PC-3 (cell line): ENCODE measurements around the gene CTU1. TPM values are rescaled to one million over a fixed set of nuclear protein-coding genes. Genes with fewer than 3 reads are reported as not detected.

ENCODE experiments used
- ATAC-seq: fragments of 200-7000 bp; cut with Tn5 transposase; 2 replicates; pipeline ENCODE4 v1.9.1; 2020; ENCODE audit warnings: mild to moderate bottlenecking, moderate library complexity
- BruUV-seq: library from RNA; stranded (reverse); fragments of 400-500 nt; replicated peaks from 2 replicates; lab custom pipeline; 2021; lab: Mats Ljungman, UMichigan
- CTCF ChIA-PET: fragments of 300-600 bp; sonication (Branson Sonifier 250); formaldehyde crosslinking; loops from one replicate; lab custom pipeline; 2022; ENCODE audit warnings: antibody characterized with exemption; lab: Charles Lee
- POLR2A ChIA-PET: fragments of 300-600 bp; sonication (Branson Sonifier 250); formaldehyde crosslinking; loops from one replicate; lab custom pipeline; 2022; ENCODE audit warnings: antibody characterized with exemption; ENCODE audit not compliant: unreplicated experiment; lab: Charles Lee
- DNase-seq: peaks from one replicate; pipeline ENCODE4 v3.0.0-alpha.2; 2015
- H2AFZ ChIP-seq: fragments of 300-600 bp; sonication (generic); 2 replicates; pipeline ENCODE4 v1.6.0; 2016; ENCODE audit warnings: antibody characterized with exemption, low read length
- H3F3A ChIP-seq: fragments of 300-600 bp; sonication (generic); one replicate; pipeline ENCODE4 v1.6.0; 2017; ENCODE audit warnings: antibody characterized with exemption, low read length, control low read depth, mild to moderate bottlenecking; ENCODE audit not compliant: unreplicated experiment
- H3K27ac ChIP-seq: fragments of 300-600 bp; sonication (generic); 2 replicates; pipeline ENCODE4 v1.5.1; 2016; ENCODE audit warnings: mild to moderate bottlenecking, low read length
- H3K27me3 ChIP-seq: fragments of 300-600 bp; sonication (generic); 2 replicates; pipeline ENCODE4 v1.6.1; 2016; ENCODE audit warnings: low read length, mixed read lengths
- H3K36me3 ChIP-seq: fragments of 300-600 bp; sonication (generic); 2 replicates; pipeline ENCODE4 v1.6.1; 2016; ENCODE audit warnings: low read depth, mixed run types, low read length, mixed read lengths
- H3K4me1 ChIP-seq: fragments of 300-600 bp; sonication (generic); 2 replicates; pipeline ENCODE4 v1.5.1; 2016; ENCODE audit warnings: low read length; ENCODE audit not compliant: insufficient read depth
- H3K4me2 ChIP-seq: fragments of 300-600 bp; sonication (generic); 2 replicates; pipeline ENCODE4 v1.6.0; 2016; ENCODE audit warnings: low read length
- H3K4me3 ChIP-seq: fragments of 300-600 bp; sonication (generic); 2 replicates; pipeline ENCODE4 v1.5.1; 2016; ENCODE audit warnings: mild to moderate bottlenecking, low read length, mixed read lengths
- H3K79me2 ChIP-seq: fragments of 300-600 bp; sonication (generic); 2 replicates; pipeline ENCODE4 v1.6.1; 2017; ENCODE audit warnings: low read length, mixed read lengths
- H3K9ac ChIP-seq: fragments of 300-600 bp; sonication (generic); 2 replicates; pipeline ENCODE4 v1.6.0; 2016; ENCODE audit warnings: mild to moderate bottlenecking, low read length
- H3K9me2 ChIP-seq: fragments of 300-600 bp; sonication (generic); replicated peaks from 2 replicates; pipeline ENCODE4 v1.6.1; 2016; ENCODE audit warnings: mixed run types, low read length, mixed read lengths
- H3K9me3 ChIP-seq: fragments of 300-600 bp; sonication (generic); 2 replicates; pipeline ENCODE4 v1.6.1; 2016; ENCODE audit warnings: low read length, mixed read lengths
- H4K20me1 ChIP-seq: fragments of 300-600 bp; sonication (generic); 2 replicates; pipeline ENCODE4 v1.6.1; 2016; ENCODE audit warnings: low read length, mixed read lengths
- CTCF ChIP-seq: fragments of 300-600 bp; sonication (generic); conservative IDR thresholded peaks from 2 replicates; pipeline ENCODE4 v1.5.1; 2017; ENCODE audit warnings: antibody characterized with exemption, low read depth, mild to moderate bottlenecking, low read length
- EZH2 ChIP-seq: fragments of 300-600 bp; sonication (generic); IDR thresholded peaks from one replicate; pipeline ENCODE4 v1.6.1; 2017; ENCODE audit warnings: antibody characterized with exemption, mild to moderate bottlenecking, low read length; ENCODE audit not compliant: unreplicated experiment
- EZH2phosphoT487 ChIP-seq: fragments of 300-600 bp; sonication (generic); IDR thresholded peaks from 2 replicates; pipeline ENCODE4 v1.6.1; 2018; ENCODE audit warnings: mild to moderate bottlenecking, antibody characterized with exemption, low read length, borderline replicate concordance
- intact Hi-C: fragments of 100-400 bp; cut with micrococcal nuclease; formaldehyde crosslinking; loops from 2 replicates; pipeline ENCODE4 v1.9.0; 2023
- total RNA-seq: library from RNA; depleted of rRNA; stranded (reverse); fragments of >200 nt; gene quantifications from 2 replicates; pipeline ENCODE4 v1.2.3, GENCODE V29; 2014

The CTU1 gene
- total RNA-seq, 1 experiment from 2014 or later = 29.0 TPM

DNA sequence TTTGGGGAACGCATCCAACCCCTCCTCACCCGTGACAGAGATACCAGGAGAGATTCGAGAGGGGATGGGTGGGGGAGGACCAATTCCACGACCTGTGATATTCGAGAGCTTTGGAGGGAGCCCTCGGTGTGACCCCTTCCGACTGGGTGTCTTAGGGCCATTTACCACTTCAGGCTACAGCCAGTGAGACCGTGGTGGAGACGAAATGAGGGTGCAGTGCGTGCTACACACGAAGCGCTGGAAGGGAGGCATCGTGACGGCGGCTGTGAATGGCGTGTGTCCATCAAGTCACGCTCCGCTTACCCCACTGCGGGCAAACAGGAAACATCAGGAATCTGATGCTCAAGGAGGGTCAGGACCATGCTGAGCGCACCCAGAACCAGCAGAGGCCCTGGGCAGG is 10.4 kb downstream of the CTU1 start:
- H3K4me3 ChIP-seq = no peak overlapping the region
- peaks cover 23% of the 10 kb centered on the region; the same call in 1 of the 2 replicates for H3K79me2 ChIP-seq
- intact Hi-C loops = loop anchor here (1.0 kb wide), 1 partner anchor 168 kb away; no protein-coding TSS in a partner anchor
- peaks cover 9% of the 10 kb centered on the region for H4K20me1 ChIP-seq
- no peak for DNase-seq
- H3K9me2 ChIP-seq = no peaks in the 10 kb centered on the region
- no peak overlapping the region for H3K4me2 ChIP-seq
- ChIA-PET CTCF (no interaction called here), POLR2A (no interaction called here)
- no peaks in the 10 kb centered on the region for H3K27me3 ChIP-seq
- ATAC-seq = no peak
- H3K36me3 ChIP-seq = peaks cover 9% of the 10 kb centered on the region; the same call in 1 of the 2 replicates
- no peak overlapping the region for H3K9ac ChIP-seq
- H3K4me1 ChIP-seq = peaks cover 23% of the 10 kb centered on the region
- no peak overlapping the region for H3K27ac ChIP-seq
- peaks cover 4% of the 10 kb centered on the region for H3F3A ChIP-seq
- H2AFZ ChIP-seq = no peak overlapping the region
- H3K9me3 ChIP-seq = no peaks in the 10 kb centered on the region
- no TSS peak for BruUV-seq
- no peak for TF ChIP-seq EZH2phosphoT487

DNA sequence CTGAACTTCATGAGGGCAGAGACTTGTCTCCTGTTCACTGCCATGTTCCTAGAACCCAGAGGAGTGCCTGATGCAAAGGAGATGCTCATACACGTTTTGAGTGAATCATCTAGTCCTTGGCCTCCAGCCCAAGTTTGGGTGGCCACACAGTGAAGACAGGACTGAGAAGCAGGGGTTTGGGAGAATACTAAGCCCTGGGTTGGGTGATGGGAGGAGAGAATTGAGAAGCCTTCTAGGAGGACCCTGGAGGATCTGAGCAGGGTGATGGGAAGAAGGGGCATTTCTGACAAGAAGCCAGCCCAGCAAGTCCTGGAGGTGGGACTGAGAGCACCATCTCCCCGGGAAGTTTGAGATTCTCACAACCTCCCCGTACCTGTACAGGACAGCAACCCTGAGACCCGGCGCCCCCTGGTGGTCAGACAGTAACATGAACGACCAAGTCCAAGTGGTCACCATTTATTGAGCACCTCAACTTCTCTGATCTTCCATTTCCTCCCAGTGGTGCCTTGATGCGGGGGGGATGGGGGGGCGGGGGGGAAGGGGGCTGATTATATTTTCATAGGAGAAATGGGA is 11.0 kb downstream of the CTU1 start:
- no TSS peak for BruUV-seq
- ChIA-PET CTCF (interaction anchor here (0.6 to 6.0 kb wide), 4 partner anchors 55 to 175 kb away, joined by 3 to 79 read pairs (median 8); partner anchors contain the start of gene KLK10), POLR2A (no interaction called here)
- H3K79me2 ChIP-seq = peaks cover 18% of the 10 kb centered on the region; the same call in 1 of the 2 replicates
- H3K27me3 ChIP-seq = no peaks in the 10 kb centered on the region
- TF ChIP-seq EZH2phosphoT487 (no peak), EZH2 (no peak), CTCF (peak; percentile 79)
- H3K4me2 ChIP-seq = no peak overlapping the region
- ATAC-seq (peak; percentile 40), DNase-seq (peak; percentile 77)
- no peak overlapping the region for H3K27ac ChIP-seq
- no peak overlapping the region for H2AFZ ChIP-seq
- H3K4me1 ChIP-seq = peaks cover 28% of the 10 kb centered on the region
- no peaks in the 10 kb centered on the region for H3K9me3 ChIP-seq
- H3K4me3 ChIP-seq = no peak overlapping the region
- H4K20me1 ChIP-seq = 0 out of 2 replicates have a peak, but pooled peaks cover 5% of the 10 kb centered on the region
- no peak overlapping the region for H3K9ac ChIP-seq
- no peaks in the 10 kb centered on the region for H3K9me2 ChIP-seq
- intact Hi-C loops = loop anchor here (1.0 kb wide), 1 partner anchor 168 kb away; no protein-coding TSS in a partner anchor
- H3K36me3 ChIP-seq = peaks cover 3% of the 10 kb centered on the region; the same call in 1 of the 2 replicates
- peaks cover 4% of the 10 kb centered on the region for H3F3A ChIP-seq

DNA sequence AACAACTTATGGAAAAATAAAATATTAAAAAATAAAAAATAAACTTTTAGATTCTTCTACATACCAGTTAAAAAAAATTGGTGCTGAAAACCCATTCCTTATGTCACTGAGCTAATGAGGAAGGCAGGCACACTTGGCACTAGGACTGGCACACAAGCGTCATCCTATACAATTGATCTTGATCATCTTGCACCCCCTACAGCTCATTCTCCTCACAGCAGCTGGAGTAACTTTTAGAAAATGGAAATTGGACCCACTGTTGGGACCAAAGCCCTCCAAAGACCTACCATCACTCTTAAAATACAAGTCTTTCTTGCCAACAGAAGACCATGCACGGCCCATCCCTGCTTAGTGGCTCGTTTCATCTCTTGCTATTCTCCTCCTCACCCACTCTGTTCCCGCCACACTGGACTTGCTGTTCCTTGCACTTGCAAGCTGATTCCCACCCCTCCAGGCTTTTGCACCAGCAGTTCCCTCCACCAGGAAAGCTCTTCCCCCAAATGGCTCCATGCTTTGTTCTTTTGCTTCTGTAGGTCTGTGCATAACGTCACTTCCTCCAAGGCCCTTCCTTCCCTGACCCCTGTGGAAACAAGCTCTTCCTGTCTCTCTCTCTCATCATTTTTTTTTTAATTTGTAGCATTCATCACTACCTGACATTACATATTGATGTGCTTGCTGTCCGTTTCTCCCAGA is 11.6 kb downstream of the CTU1 start:
- intact Hi-C loops = loop anchor here (1.0 kb wide), 1 partner anchor 167 kb away; no protein-coding TSS in a partner anchor
- TF ChIP-seq CTCF (peak; percentile 65), EZH2 (no peak)
- Histone ChIP-seq H3K9ac (no peak overlapping the region), H3K4me1 (peaks cover 33% of the 10 kb centered on the region), H3K4me3 (no peak overlapping the region), H4K20me1 (0 out of 2 replicates have a peak, but pooled peaks cover 3% of the 10 kb centered on the region), H3K9me3 (no peaks in the 10 kb centered on the region), H3K9me2 (no peaks in the 10 kb centered on the region), H2AFZ (no peak overlapping the region), H3F3A (peaks cover 4% of the 10 kb centered on the region), H3K27ac (no peak overlapping the region), H3K36me3 (peaks cover 3% of the 10 kb centered on the region; the same call in 1 of the 2 replicates), H3K27me3 (no peaks in the 10 kb centered on the region), H3K4me2 (no peak overlapping the region), H3K79me2 (peaks cover 13% of the 10 kb centered on the region; the same call in 1 of the 2 replicates)
- ChIA-PET CTCF (interaction anchor here (0.5 to 6.0 kb wide), 7 partner anchors 18 to 181 kb away, joined by 3 to 79 read pairs (median 6); partner anchors contain the start of gene KLK10), POLR2A (no interaction called here)
- DNase-seq (peak; percentile 47), ATAC-seq (no peak)
- BruUV-seq = TSS peak; percentile 10
